ENCODE results near the gene RIC8A. TPM values are rescaled to one million over a fixed set of nuclear protein-coding genes. Genes with fewer than 3 reads are reported as not detected.

Gene RIC8A
- total and polyA plus RNA-seq, 4 donors: 12.5 to 49.6 (median 34.5) TPM

GRCh38 chr11:235997-236773 lies 28.7 kb downstream of the RIC8A start, which contains the start of gene SIRT3:
Gene SIRT3 (minus strand): TSS chr11:236342. CDS start chr11:236328, 14 bp downstream.
- peak within 1 kb of the TSS; percentile 65 to 87 for H3K9ac ChIP-seq (ENCODE audit: low read depth in 1 of 2, low read length in 2 of 2)
- peaks cover 3 to 26% (median 19%) of the 10 kb centered on the region in 4 donors for H3K4me1 ChIP-seq (ENCODE audit: control insufficient read depth in 4 of 4, insufficient read depth in 4 of 4, low read length in 3 of 4)
- no peaks in the 10 kb centered on the region for H3K27me3 ChIP-seq (ENCODE audit: control insufficient read depth in 4 of 4, insufficient read depth in 4 of 4, low read length in 3 of 4)
- DNase-seq (ENCODE audit: low spot score): peak; percentile 94
- H3K9me3 ChIP-seq (ENCODE audit: control insufficient read depth in 4 of 4, low read length in 3 of 4): no peaks in the 10 kb centered on the region
- TF ChIP-seq RXRA (IDR thresholded peaks at IDR 0.05) (peak in 1 of 2 donors; percentile 27), FOXA2 (IDR thresholded peaks at IDR 0.05) (no peak), HNF4G (IDR thresholded peaks at IDR 0.05) (no peak), NR2F2 (IDR thresholded peaks at IDR 0.05) (peak; percentile 38), GABPA (IDR thresholded peaks at IDR 0.05 in 1 of 2, conservative IDR thresholded peaks at IDR 0.05 in 1 of 2) (no peak), JUND (IDR thresholded peaks at IDR 0.05) (no peak), EGR1 (IDR thresholded peaks at IDR 0.05; ENCODE audit: low read depth in 2 of 2) (peak; percentile 58 to 66), MAX (IDR thresholded peaks at IDR 0.05) (peak; percentile 23), RAD21 (IDR thresholded peaks at IDR 0.05) (peak in 1 of 2 donors; percentile 3), FOXA1 (IDR thresholded peaks at IDR 0.05) (no peak), HNF4A (conservative IDR thresholded peaks at IDR 0.05) (peak in 1 of 2 donors; percentile 19), TAF1 (conservative IDR thresholded peaks at IDR 0.05) (no peak), SP1 (IDR thresholded peaks at IDR 0.05) (peak; percentile 42), YY1 (IDR thresholded peaks at IDR 0.05) (peak; percentile 75)
- TF ChIP-seq, protein P1, sequence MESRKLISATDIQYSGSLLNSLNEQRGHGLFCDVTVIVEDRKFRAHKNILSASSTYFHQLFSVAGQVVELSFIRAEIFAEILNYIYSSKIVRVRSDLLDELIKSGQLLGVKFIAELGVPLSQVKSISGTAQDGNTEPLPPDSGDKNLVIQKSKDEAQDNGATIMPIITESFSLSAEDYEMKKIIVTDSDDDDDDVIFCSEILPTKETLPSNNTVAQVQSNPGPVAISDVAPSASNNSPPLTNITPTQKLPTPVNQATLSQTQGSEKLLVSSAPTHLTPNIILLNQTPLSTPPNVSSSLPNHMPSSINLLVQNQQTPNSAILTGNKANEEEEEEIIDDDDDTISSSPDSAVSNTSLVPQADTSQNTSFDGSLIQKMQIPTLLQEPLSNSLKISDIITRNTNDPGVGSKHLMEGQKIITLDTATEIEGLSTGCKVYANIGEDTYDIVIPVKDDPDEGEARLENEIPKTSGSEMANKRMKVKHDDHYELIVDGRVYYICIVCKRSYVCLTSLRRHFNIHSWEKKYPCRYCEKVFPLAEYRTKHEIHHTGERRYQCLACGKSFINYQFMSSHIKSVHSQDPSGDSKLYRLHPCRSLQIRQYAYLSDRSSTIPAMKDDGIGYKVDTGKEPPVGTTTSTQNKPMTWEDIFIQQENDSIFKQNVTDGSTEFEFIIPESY (IDR thresholded peaks at IDR 0.05): no peak
- TF ChIP-seq, protein P2, sequence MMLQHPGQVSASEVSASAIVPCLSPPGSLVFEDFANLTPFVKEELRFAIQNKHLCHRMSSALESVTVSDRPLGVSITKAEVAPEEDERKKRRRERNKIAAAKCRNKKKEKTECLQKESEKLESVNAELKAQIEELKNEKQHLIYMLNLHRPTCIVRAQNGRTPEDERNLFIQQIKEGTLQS (IDR thresholded peaks at IDR 0.05): no peak
- TF ChIP-seq, protein P3, sequence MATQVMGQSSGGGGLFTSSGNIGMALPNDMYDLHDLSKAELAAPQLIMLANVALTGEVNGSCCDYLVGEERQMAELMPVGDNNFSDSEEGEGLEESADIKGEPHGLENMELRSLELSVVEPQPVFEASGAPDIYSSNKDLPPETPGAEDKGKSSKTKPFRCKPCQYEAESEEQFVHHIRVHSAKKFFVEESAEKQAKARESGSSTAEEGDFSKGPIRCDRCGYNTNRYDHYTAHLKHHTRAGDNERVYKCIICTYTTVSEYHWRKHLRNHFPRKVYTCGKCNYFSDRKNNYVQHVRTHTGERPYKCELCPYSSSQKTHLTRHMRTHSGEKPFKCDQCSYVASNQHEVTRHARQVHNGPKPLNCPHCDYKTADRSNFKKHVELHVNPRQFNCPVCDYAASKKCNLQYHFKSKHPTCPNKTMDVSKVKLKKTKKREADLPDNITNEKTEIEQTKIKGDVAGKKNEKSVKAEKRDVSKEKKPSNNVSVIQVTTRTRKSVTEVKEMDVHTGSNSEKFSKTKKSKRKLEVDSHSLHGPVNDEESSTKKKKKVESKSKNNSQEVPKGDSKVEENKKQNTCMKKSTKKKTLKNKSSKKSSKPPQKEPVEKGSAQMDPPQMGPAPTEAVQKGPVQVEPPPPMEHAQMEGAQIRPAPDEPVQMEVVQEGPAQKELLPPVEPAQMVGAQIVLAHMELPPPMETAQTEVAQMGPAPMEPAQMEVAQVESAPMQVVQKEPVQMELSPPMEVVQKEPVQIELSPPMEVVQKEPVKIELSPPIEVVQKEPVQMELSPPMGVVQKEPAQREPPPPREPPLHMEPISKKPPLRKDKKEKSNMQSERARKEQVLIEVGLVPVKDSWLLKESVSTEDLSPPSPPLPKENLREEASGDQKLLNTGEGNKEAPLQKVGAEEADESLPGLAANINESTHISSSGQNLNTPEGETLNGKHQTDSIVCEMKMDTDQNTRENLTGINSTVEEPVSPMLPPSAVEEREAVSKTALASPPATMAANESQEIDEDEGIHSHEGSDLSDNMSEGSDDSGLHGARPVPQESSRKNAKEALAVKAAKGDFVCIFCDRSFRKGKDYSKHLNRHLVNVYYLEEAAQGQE (IDR thresholded peaks at IDR 0.05): no peak
- TF ChIP-seq, protein P4, sequence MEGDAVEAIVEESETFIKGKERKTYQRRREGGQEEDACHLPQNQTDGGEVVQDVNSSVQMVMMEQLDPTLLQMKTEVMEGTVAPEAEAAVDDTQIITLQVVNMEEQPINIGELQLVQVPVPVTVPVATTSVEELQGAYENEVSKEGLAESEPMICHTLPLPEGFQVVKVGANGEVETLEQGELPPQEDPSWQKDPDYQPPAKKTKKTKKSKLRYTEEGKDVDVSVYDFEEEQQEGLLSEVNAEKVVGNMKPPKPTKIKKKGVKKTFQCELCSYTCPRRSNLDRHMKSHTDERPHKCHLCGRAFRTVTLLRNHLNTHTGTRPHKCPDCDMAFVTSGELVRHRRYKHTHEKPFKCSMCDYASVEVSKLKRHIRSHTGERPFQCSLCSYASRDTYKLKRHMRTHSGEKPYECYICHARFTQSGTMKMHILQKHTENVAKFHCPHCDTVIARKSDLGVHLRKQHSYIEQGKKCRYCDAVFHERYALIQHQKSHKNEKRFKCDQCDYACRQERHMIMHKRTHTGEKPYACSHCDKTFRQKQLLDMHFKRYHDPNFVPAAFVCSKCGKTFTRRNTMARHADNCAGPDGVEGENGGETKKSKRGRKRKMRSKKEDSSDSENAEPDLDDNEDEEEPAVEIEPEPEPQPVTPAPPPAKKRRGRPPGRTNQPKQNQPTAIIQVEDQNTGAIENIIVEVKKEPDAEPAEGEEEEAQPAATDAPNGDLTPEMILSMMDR (IDR thresholded peaks at IDR 0.05; ENCODE audit: low read depth, low read length, missing input control): peak; percentile 37
- peak within 1 kb of the TSS; percentile 88 to 98 for H3K27ac ChIP-seq (ENCODE audit: low read depth in 1 of 2, low read length in 2 of 2)
- peaks cover 0 to 12% (median 4%) of the 10 kb centered on the region in 4 donors for H3K36me3 ChIP-seq (ENCODE audit: control insufficient read depth in 4 of 4, insufficient read depth in 3 of 4, low read depth in 1 of 4, low read length in 3 of 4)
- H3K4me3 ChIP-seq (ENCODE audit: low read depth in 1 of 3, low read length in 3 of 3): peak within 1 kb of the TSS; percentile 85 to 94 (median 85)
- WGBS: under 1% methylated on average over 70 of the region's 70 CpGs

All from liver (tissue), 9 donors.